NK-92 (cell line): ENCODE measurements around the gene ASMT.
"Not testable (repeated sequence)": the region's sequence is repeated elsewhere in the genome, so short reads cannot be mapped to it uniquely, and the experiment has no call there.

Experiments used
- DNase-seq: peaks from one replicate; lab custom pipeline; 2025; ENCODE audit not compliant: unreplicated experiment; lab: John Stamatoyannopoulos, UW

ASMT gene

GRCh38 chrX:1646009-1646408 is 31.1 kb downstream of the ASMT start:
- no peak for DNase-seq

- DNase-seq: no peak
Measured at GRCh38 chrX:1649621-1650020, 34.8 kb downstream of the ASMT start.

GRCh38 chrX:1652011-1652811 is 37.4 kb downstream of the ASMT start:
- DNase-seq: not testable (repeated sequence)

GRCh38 chrX:1656379-1656778 is 41.5 kb downstream of the ASMT start:
- no peak for DNase-seq

GRCh38 chrX:1657367-1658070 is 42.7 kb downstream of the ASMT start:
- DNase-seq: no peak

GRCh38 chrX:1658071-1658491 is 43.2 kb downstream of the ASMT start:
- no peak for DNase-seq

GRCh38 chrX:1659664-1660461 is 45.0 kb downstream of the ASMT start:
- no peak for DNase-seq

GRCh38 chrX:1661048-1661921 is 46.4 kb downstream of the ASMT start:
- peak; percentile 75 for DNase-seq

GRCh38 chrX:1661922-1662221 is 47.0 kb downstream of the ASMT start:
- no peak for DNase-seq

GRCh38 chrX:1667566-1667965 is 52.7 kb downstream of the ASMT start:
- DNase-seq: no peak

- DNase-seq: no peak
Measured at GRCh38 chrX:1673337-1673736, 58.5 kb downstream of the ASMT start.

GRCh38 chrX:1676866-1677265 is 62.0 kb downstream of the ASMT start:
- DNase-seq: no peak

GRCh38 chrX:1679238-1679637 is 64.4 kb downstream of the ASMT start:
- DNase-seq: no peak

GRCh38 chrX:1681439-1681838 is 66.6 kb downstream of the ASMT start:
- no peak for DNase-seq

GRCh38 chrX:1681856-1682255 is 67.0 kb downstream of the ASMT start:
- not testable (repeated sequence) for DNase-seq

- DNase-seq: not testable (repeated sequence)
Measured at GRCh38 chrX:1682501-1682900, 67.6 kb downstream of the ASMT start.

GRCh38 chrX:1684883-1685282 is 70.0 kb downstream of the ASMT start:
- DNase-seq: not testable (repeated sequence)

- DNase-seq: not testable (repeated sequence)
Measured at GRCh38 chrX:1685444-1685880, 70.6 kb downstream of the ASMT start.

GRCh38 chrX:1686642-1687041 is 71.8 kb downstream of the ASMT start:
- DNase-seq: no peak
